Measurements from ENCODE around the gene FAM174A.
A peak's percentile ranks its signal among the peaks of the same experiment; 100 is the strongest.

Gene FAM174A

DNA sequence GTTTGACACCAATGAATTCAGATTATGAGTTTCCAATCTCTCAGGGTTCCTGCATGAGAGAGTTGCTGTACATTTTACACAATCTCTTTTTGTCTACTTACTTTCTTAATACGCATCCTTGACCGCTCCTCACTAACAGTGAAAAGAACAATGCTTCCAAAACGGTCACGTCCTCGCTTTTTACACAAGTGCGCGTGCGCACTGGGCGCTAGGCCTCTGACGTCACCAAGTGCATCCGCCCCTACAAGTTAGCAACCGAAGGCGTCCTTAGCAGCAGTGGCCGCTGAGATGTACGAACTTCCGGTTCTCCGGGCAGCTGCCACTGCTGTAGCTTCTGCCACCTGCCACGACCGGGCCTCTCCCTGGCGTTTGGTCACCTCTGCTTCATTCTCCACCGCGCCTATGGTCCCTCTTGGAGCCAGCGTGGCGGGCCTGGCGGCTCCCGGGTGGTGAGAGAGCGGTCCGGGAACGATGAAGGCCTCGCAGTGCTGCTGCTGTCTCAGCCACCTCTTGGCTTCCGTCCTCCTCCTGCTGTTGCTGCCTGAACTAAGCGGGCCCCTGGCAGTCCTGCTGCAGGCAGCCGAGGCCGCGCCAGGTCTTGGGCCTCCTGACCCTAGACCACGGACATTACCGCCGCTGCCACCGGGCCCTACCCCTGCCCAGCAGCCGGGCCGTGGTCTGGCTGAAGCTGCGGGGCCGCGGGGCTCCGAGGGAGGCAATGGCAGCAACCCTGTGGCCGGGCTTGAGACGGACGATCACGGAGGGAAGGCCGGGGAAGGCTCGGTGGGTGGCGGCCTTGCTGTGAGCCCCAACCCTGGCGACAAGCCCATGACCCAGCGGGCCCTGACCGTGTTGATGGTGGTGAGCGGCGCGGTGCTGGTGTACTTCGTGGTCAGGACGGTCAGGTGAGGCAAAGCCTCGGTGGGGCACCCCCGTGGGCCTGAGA lies at the start of gene FAM174A:
TSS of gene FAM174A (plus strand) at position 315 of the 946 bp plus-strand sequence. CDS start at position 472, 157 bp downstream.
- Histone ChIP-seq H2AFZ (ENCODE audit: low read depth, low read length) (peak within 1 kb of the TSS; percentile 69), H3K4me3 (ENCODE audit: low read length) (peak within 1 kb of the TSS; percentile 77), H3K4me1 (ENCODE audit: insufficient read depth, low read length) (peaks cover 15% of the 10 kb centered on the region)

DNA sequence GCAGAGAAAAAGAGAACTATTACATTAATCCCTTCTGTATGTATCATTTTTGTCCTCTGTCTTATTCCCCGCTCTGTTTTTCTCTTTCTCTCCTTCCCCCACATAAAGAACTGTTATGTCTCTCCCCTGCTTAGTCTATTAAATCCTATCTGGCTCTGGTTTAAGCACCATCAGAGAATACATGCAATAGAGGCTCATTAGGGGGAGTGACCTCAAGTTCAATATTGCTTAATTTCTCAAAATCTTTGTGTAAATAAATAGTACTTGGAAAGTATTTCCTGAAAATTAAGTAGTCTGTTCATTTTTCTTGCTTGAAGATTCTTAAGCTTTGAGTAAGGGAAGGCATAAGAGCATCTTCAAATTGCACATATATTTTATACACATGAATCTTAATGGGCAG lies 41.2 kb upstream of the FAM174A start:
- H3K36me3 ChIP-seq (ENCODE audit: insufficient read depth, low read length) = no peaks in the 10 kb centered on the region
- H3K27me3 ChIP-seq (ENCODE audit: insufficient read depth, low read length) = no peaks in the 10 kb centered on the region
- H3K4me1 ChIP-seq (ENCODE audit: insufficient read depth, low read length) = no peaks in the 10 kb centered on the region
- no peaks in the 10 kb centered on the region for H3K9me3 ChIP-seq (ENCODE audit: low read length)
- no peak overlapping the region for H2AFZ ChIP-seq (ENCODE audit: low read depth, low read length)
- H3K4me3 ChIP-seq (ENCODE audit: low read length) = no peak overlapping the region

More for the DNA sequence above, at the start of gene FAM174A:
- H3K36me3 ChIP-seq (ENCODE audit: insufficient read depth, low read length) = no peaks in the 10 kb centered on the region
- H3K9me3 ChIP-seq (ENCODE audit: low read length) = peaks cover 2% of the 10 kb centered on the region
- no peaks in the 10 kb centered on the region for H3K27me3 ChIP-seq (ENCODE audit: insufficient read depth, low read length)

GRCh38 chr5:100496296-100496695 lies 38.9 kb upstream of the FAM174A start:
- Histone ChIP-seq H3K36me3 (ENCODE audit: insufficient read depth, low read length) (no peaks in the 10 kb centered on the region), H3K4me1 (ENCODE audit: insufficient read depth, low read length) (no peaks in the 10 kb centered on the region), H3K27me3 (ENCODE audit: insufficient read depth, low read length) (no peaks in the 10 kb centered on the region), H3K4me3 (ENCODE audit: low read length) (no peak overlapping the region), H3K9me3 (ENCODE audit: low read length) (no peaks in the 10 kb centered on the region), H2AFZ (ENCODE audit: low read depth, low read length) (no peak overlapping the region)

- Histone ChIP-seq H3K4me3 (ENCODE audit: low read length) (no peak overlapping the region), H3K9me3 (ENCODE audit: low read length) (no peaks in the 10 kb centered on the region), H3K36me3 (ENCODE audit: insufficient read depth, low read length) (no peaks in the 10 kb centered on the region), H3K4me1 (ENCODE audit: insufficient read depth, low read length) (no peaks in the 10 kb centered on the region), H2AFZ (ENCODE audit: low read depth, low read length) (no peak overlapping the region), H3K27me3 (ENCODE audit: insufficient read depth, low read length) (no peaks in the 10 kb centered on the region)
Measured at GRCh38 chr5:100502684-100503083, 32.5 kb upstream of the FAM174A start.

DNA sequence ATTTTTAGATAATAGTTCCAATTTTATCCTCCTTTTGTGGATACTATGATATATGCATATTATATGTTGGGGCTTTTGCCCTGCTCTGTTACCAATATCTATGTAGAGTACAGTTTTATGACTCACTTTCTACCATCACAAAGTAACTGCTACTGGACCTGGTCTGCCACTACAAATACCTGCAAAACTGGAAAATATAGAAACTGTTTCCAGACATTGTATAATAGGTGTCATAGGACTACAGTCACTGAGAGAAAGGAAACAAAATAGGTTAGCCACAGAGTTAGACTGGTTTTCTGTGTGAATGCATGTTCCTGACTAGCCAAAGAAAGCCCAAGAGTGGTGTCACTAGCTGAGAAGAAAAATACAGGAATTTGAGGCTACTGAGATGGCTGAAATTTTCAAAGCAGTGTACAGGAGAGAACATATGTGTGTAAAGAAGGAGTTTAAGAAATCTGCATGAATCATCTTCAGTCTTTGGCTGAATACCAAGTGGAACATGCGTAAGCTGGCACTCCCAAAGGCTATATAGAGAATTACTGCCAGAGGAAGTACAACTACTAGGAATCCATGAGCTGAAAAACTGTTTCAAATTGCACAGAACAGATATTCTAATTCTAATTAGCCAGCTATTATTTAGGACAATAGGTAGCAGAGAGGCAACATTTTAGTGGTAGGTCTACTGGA lies 29.0 kb upstream of the FAM174A start:
- no peaks in the 10 kb centered on the region for H3K36me3 ChIP-seq (ENCODE audit: insufficient read depth, low read length)
- H2AFZ ChIP-seq (ENCODE audit: low read depth, low read length) = no peak overlapping the region
- H3K27me3 ChIP-seq (ENCODE audit: insufficient read depth, low read length) = no peaks in the 10 kb centered on the region
- H3K4me1 ChIP-seq (ENCODE audit: insufficient read depth, low read length) = no peaks in the 10 kb centered on the region
- no peaks in the 10 kb centered on the region for H3K9me3 ChIP-seq (ENCODE audit: low read length)
- no peak overlapping the region for H3K4me3 ChIP-seq (ENCODE audit: low read length)

DNA sequence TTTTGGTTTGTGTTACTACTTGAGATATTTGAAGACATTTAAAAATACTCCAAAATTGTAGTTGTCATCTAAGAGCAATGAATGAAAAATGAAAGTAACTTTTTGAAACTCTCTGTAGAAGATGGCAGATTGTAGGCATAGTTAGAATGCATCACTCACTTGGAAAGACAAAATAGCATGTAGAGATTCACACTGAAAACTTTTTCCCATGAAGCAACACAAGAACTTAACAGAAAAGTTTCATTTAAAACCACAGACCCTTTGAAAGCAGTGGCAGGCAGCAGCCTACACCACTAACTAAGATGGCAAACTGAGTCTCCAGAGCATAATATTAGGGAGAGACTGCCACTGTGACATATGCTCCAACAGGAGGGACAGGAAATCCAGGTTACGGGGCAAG lies 18.9 kb upstream of the FAM174A start:
- Histone ChIP-seq H3K9me3 (ENCODE audit: low read length) (peaks cover 12% of the 10 kb centered on the region), H3K36me3 (ENCODE audit: insufficient read depth, low read length) (no peaks in the 10 kb centered on the region), H3K4me3 (ENCODE audit: low read length) (no peak overlapping the region), H2AFZ (ENCODE audit: low read depth, low read length) (no peak overlapping the region), H3K27me3 (ENCODE audit: insufficient read depth, low read length) (no peaks in the 10 kb centered on the region), H3K4me1 (ENCODE audit: insufficient read depth, low read length) (no peaks in the 10 kb centered on the region)

GRCh38 chr5:100517301-100517974 lies 17.7 kb upstream of the FAM174A start:
- Histone ChIP-seq H3K9me3 (ENCODE audit: low read length) (peaks cover 12% of the 10 kb centered on the region), H3K4me3 (ENCODE audit: low read length) (no peak overlapping the region), H3K27me3 (ENCODE audit: insufficient read depth, low read length) (no peaks in the 10 kb centered on the region), H3K36me3 (ENCODE audit: insufficient read depth, low read length) (no peaks in the 10 kb centered on the region), H2AFZ (ENCODE audit: low read depth, low read length) (no peak overlapping the region), H3K4me1 (ENCODE audit: insufficient read depth, low read length) (no peaks in the 10 kb centered on the region)

GRCh38 chr5:100518377-100518776 lies 16.8 kb upstream of the FAM174A start:
- H3K4me3 ChIP-seq (ENCODE audit: low read length) = no peak overlapping the region

GRCh38 chr5:100519075-100519474 lies 16.1 kb upstream of the FAM174A start:
- no peak overlapping the region for H2AFZ ChIP-seq (ENCODE audit: low read depth, low read length)
- no peaks in the 10 kb centered on the region for H3K27me3 ChIP-seq (ENCODE audit: insufficient read depth, low read length)
- H3K36me3 ChIP-seq (ENCODE audit: insufficient read depth, low read length) = no peaks in the 10 kb centered on the region
- no peaks in the 10 kb centered on the region for H3K4me1 ChIP-seq (ENCODE audit: insufficient read depth, low read length)
- no peak overlapping the region for H3K4me3 ChIP-seq (ENCODE audit: low read length)
- peaks cover 12% of the 10 kb centered on the region for H3K9me3 ChIP-seq (ENCODE audit: low read length)

More at GRCh38 chr5:100518377-100518776, 16.8 kb upstream of the FAM174A start:
- Histone ChIP-seq H3K36me3 (ENCODE audit: insufficient read depth, low read length) (no peaks in the 10 kb centered on the region), H2AFZ (ENCODE audit: low read depth, low read length) (no peak overlapping the region), H3K9me3 (ENCODE audit: low read length) (peaks cover 12% of the 10 kb centered on the region), H3K27me3 (ENCODE audit: insufficient read depth, low read length) (no peaks in the 10 kb centered on the region), H3K4me1 (ENCODE audit: insufficient read depth, low read length) (no peaks in the 10 kb centered on the region)

GRCh38 chr5:100520348-100520747 lies 14.8 kb upstream of the FAM174A start:
- Histone ChIP-seq H3K4me1 (ENCODE audit: insufficient read depth, low read length) (no peaks in the 10 kb centered on the region), H3K27me3 (ENCODE audit: insufficient read depth, low read length) (no peaks in the 10 kb centered on the region), H3K4me3 (ENCODE audit: low read length) (no peak overlapping the region), H2AFZ (ENCODE audit: low read depth, low read length) (no peak overlapping the region), H3K9me3 (ENCODE audit: low read length) (peaks cover 12% of the 10 kb centered on the region), H3K36me3 (ENCODE audit: insufficient read depth, low read length) (no peaks in the 10 kb centered on the region)

DNA sequence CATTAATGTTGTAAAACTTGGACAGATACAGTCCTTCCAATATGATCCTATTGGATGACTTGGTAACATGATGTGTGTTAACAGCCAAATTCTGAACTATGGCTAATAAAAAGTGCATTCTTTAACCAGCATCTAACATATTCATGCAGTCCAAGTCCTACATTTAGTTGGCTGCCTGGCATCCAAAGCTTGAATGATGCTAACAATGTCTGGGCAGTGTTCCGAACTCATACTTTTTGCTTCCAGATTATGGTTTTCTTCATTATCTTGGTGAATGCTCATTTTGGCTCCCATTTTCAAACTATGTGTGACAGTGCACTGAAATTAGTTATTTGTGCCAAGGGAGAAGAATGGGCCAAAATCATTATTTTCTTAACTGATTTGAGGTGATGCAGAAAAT lies 2.8 kb downstream of the FAM174A start:
- H3K4me3 ChIP-seq (ENCODE audit: low read length) = no peak overlapping the region
- no peaks in the 10 kb centered on the region for H3K9me3 ChIP-seq (ENCODE audit: low read length)

GRCh38 chr5:100539519-100539918 lies 4.3 kb downstream of the FAM174A start:
- Histone ChIP-seq H3K36me3 (ENCODE audit: insufficient read depth, low read length) (no peaks in the 10 kb centered on the region), H3K4me1 (ENCODE audit: insufficient read depth, low read length) (peaks cover 13% of the 10 kb centered on the region), H3K27me3 (ENCODE audit: insufficient read depth, low read length) (no peaks in the 10 kb centered on the region), H2AFZ (ENCODE audit: low read depth, low read length) (no peak overlapping the region), H3K4me3 (ENCODE audit: low read length) (no peak overlapping the region), H3K9me3 (ENCODE audit: low read length) (no peaks in the 10 kb centered on the region)

More for the DNA sequence above, 2.8 kb downstream of the FAM174A start:
- no peaks in the 10 kb centered on the region for H3K27me3 ChIP-seq (ENCODE audit: insufficient read depth, low read length)
- H3K4me1 ChIP-seq (ENCODE audit: insufficient read depth, low read length) = peaks cover 15% of the 10 kb centered on the region
- H2AFZ ChIP-seq (ENCODE audit: low read depth, low read length) = no peak overlapping the region
- no peaks in the 10 kb centered on the region for H3K36me3 ChIP-seq (ENCODE audit: insufficient read depth, low read length)

DNA sequence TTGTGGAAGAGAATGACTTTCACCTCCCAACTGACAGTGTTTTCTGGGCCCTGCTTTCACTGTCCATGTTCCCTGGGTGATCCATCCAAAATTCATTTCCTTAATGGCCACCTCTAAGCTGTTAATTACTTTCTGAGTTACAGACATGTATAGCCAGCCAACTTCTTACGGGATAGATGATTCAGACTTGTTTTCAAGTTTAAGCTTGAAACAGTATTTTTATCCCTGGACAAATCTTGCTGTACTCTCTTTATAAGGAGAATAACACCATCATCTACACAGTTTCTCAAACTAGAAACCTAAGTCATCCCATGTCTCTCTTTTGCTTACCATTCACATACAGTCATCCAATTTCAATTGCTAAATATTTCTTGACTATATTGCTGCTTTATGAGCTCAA lies 6.9 kb downstream of the FAM174A start:
- peaks cover 6% of the 10 kb centered on the region for H3K4me1 ChIP-seq (ENCODE audit: insufficient read depth, low read length)

More for the DNA sequence above, 6.9 kb downstream of the FAM174A start:
- no peak overlapping the region for H2AFZ ChIP-seq (ENCODE audit: low read depth, low read length)
- no peaks in the 10 kb centered on the region for H3K27me3 ChIP-seq (ENCODE audit: insufficient read depth, low read length)
- no peak overlapping the region for H3K4me3 ChIP-seq (ENCODE audit: low read length)
- no peaks in the 10 kb centered on the region for H3K9me3 ChIP-seq (ENCODE audit: low read length)
- H3K36me3 ChIP-seq (ENCODE audit: insufficient read depth, low read length) = no peaks in the 10 kb centered on the region

Data from neuron (in vitro differentiated cells).